Loucy (cell line): ENCODE results near the gene LY6G6F.

Experiments
- CTCF ChIP-seq: fragments of 200-600 bp; sonication (generic); conservative IDR thresholded peaks from 2 replicates; pipeline ENCODE4 v1.5.1; 2014; ENCODE audit warnings: mild to moderate bottlenecking, antibody characterized with exemption, low read length
- EZH2phosphoT487 ChIP-seq: fragments of 200-600 bp; IDR thresholded peaks from 2 replicates; pipeline ENCODE4 v1.6.1; 2018; ENCODE audit warnings: antibody characterized with exemption, mild to moderate bottlenecking, moderate library complexity, borderline replicate concordance

- TF ChIP-seq CTCF (no peak), EZH2phosphoT487 (no peak)
These were observed 42.8 kb downstream of the LY6G6F start for GRCh38 chr6:31749301-31750036.
